SK-N-SH (cell line): ENCODE data around the gene PLCE1. TPM values are rescaled to one million over a fixed set of nuclear protein-coding genes. Genes with fewer than 3 reads are reported as not detected.

Experiments used
- CTCF ChIA-PET: fragments of 300-600, 350-600 bp; formaldehyde crosslinking; extraction: SDS; loops from one replicate; lab custom pipeline; 2021; lab: Yijun Ruan, JAX
- POLR2A ChIA-PET: fragments of 350-600 bp; sonication (Branson Sonifier 250); formaldehyde crosslinking; extraction: SDS; loops from one replicate; lab custom pipeline; 2020; ENCODE audit warnings: antibody characterized with exemption, inconsistent platforms; lab: Yijun Ruan, JAX
- DNase-seq: peaks from one replicate; pipeline ENCODE4 v3.0.0; 2012
- H2AFZ ChIP-seq: fragments of 200-600 bp; sonication (generic); 2 replicates; pipeline ENCODE4 v1.8.1; 2016; ENCODE audit warnings: antibody characterized with exemption, mild to moderate bottlenecking, low read depth
- H3F3A ChIP-seq: fragments of 200-600 bp; sonication (generic); replicated peaks from 2 replicates; pipeline ENCODE3; 2016; ENCODE audit warnings: antibody characterized with exemption, mild to moderate bottlenecking; ENCODE audit not compliant: insufficient read depth
- H3K27ac ChIP-seq, 2 experiments: fragments of 200-500 bp in 1 of 2; fragments of 200-600 bp in 1 of 2; sonication (Bioruptor generic) in 1 of 2; sonication (generic), shearing (Covaris generic) in 1 of 2; 2 replicates each; pipeline versions ENCODE4 v1.5.1 to v1.6.1; 2014 to 2016; ENCODE audit warnings: low read depth in 2 of 2, inconsistent platforms in 1 of 2, low read length in 1 of 2, mild to moderate bottlenecking in 1 of 2, mixed read lengths in 1 of 2
- H3K27me3 ChIP-seq: fragments of 200-600 bp; sonication (generic), shearing (Covaris generic); 2 replicates; pipeline ENCODE4 v1.6.1; 2016; ENCODE audit warnings: mixed run types; ENCODE audit not compliant: insufficient read depth
- H3K36me3 ChIP-seq, 2 experiments: fragments of 200-500 bp in 1 of 2; fragments of 200-600 bp in 1 of 2; sonication (Bioruptor generic) in 1 of 2; sonication (generic) in 1 of 2; replicated peaks in 1 of 2; 2 replicates each; pipeline versions ENCODE3 to v1.5.1; 2014 to 2016; ENCODE audit warnings: low read length in 1 of 2, mild to moderate bottlenecking in 1 of 2; ENCODE audit not compliant: insufficient read depth in 2 of 2, control insufficient read depth in 1 of 2
- H3K4me1 ChIP-seq, 2 experiments: fragments of 200-500 bp in 1 of 2; fragments of 200-600 bp in 1 of 2; sonication (Bioruptor generic) in 1 of 2; sonication (generic), shearing (Covaris generic) in 1 of 2; 2 replicates each; pipeline versions ENCODE4 v1.5.1 to v1.6.1; 2014 to 2016; ENCODE audit warnings: low read depth in 1 of 2, low read length in 1 of 2, mixed run types in 1 of 2; ENCODE audit not compliant: insufficient read depth in 2 of 2, control insufficient read depth in 1 of 2
- H3K4me2 ChIP-seq: fragments of 200-600 bp; sonication (generic), shearing (Covaris generic); 2 replicates; pipeline ENCODE4 v1.6.1; 2017; ENCODE audit warnings: mixed run types
- H3K4me3 ChIP-seq, 2 experiments: fragments of 200-500 bp in 1 of 2; fragments of 200-600 bp in 1 of 2; sonication (Bioruptor generic) in 1 of 2; sonication (generic), shearing (Covaris generic) in 1 of 2; 2 replicates each; pipeline versions ENCODE4 v1.5.1 to v1.8.1; 2014 to 2016; ENCODE audit warnings: low read depth in 2 of 2, inconsistent platforms in 1 of 2, low read length in 1 of 2, mild to moderate bottlenecking in 1 of 2, mixed read lengths in 1 of 2, moderate library complexity in 1 of 2
- H3K79me2 ChIP-seq: fragments of 200-600 bp; sonication (generic); 2 replicates; pipeline ENCODE4 v1.8.1; 2017; ENCODE audit warnings: mild to moderate bottlenecking; ENCODE audit not compliant: insufficient read depth
- H3K9ac ChIP-seq: fragments of 200-600 bp; sonication (generic); 2 replicates; pipeline ENCODE4 v1.6.1; 2017; ENCODE audit warnings: mixed run types
- H3K9me2 ChIP-seq: fragments of 200-600 bp; sonication (generic); 2 replicates; pipeline ENCODE4 v1.6.1; 2017; ENCODE audit warnings: mixed run types
- H3K9me3 ChIP-seq: fragments of 200-600 bp; sonication (generic); 2 replicates; pipeline ENCODE4 v1.6.1; 2017; ENCODE audit warnings: mixed run types, mild to moderate bottlenecking, moderate library complexity
- H4K20me1 ChIP-seq: fragments of 200-600 bp; sonication (generic); 2 replicates; pipeline ENCODE4 v1.6.1; 2017; ENCODE audit warnings: mild to moderate bottlenecking, mixed run types; ENCODE audit not compliant: insufficient read depth
- CHD2 ChIP-seq: fragments of 150-350 bp; IDR thresholded peaks from 2 replicates; pipeline ENCODE4 v1.6.1; 2018; ENCODE audit warnings: low read length; ENCODE audit not compliant: partially characterized antibody
- ELF1 ChIP-seq: IDR thresholded peaks from 2 replicates; pipeline ENCODE4 v1.4.0; 2012
- FOSL2 ChIP-seq: IDR thresholded peaks from 2 replicates; pipeline ENCODE4 v1.4.0; 2012; ENCODE audit warnings: low read depth, mild to moderate bottlenecking, moderate library complexity, borderline replicate concordance
- FOXJ3 ChIP-seq: sonication (generic); formaldehyde crosslinking; IDR thresholded peaks from 2 replicates; pipeline ENCODE4 v1.5.1; 2020; ENCODE audit warnings: mild to moderate bottlenecking, missing genetic modification reagents
- FOXM1 ChIP-seq: IDR thresholded peaks from 2 replicates; pipeline ENCODE4 v1.4.0; 2012; ENCODE audit warnings: low read depth, mild to moderate bottlenecking
- GABPA ChIP-seq: IDR thresholded peaks from 2 replicates; pipeline ENCODE4 v1.4.0; 2012; ENCODE audit warnings: low read depth, mild to moderate bottlenecking
- IRF3 ChIP-seq: fragments of 150-350 bp; IDR thresholded peaks from 2 replicates; pipeline ENCODE4 v1.6.1; 2016; ENCODE audit warnings: mild to moderate bottlenecking, low read depth, low read length
- JUND ChIP-seq: IDR thresholded peaks from 2 replicates; pipeline ENCODE4 v1.4.0; 2012
- MXI1 ChIP-seq: IDR thresholded peaks from 2 replicates; pipeline ENCODE4 v1.6.1; 2012; ENCODE audit warnings: mild to moderate bottlenecking, low read depth, low read length, improper control_type of control experiment
- NFIC ChIP-seq: IDR thresholded peaks from 2 replicates; pipeline ENCODE4 v1.4.0; 2012; ENCODE audit warnings: borderline replicate concordance
- NRF1 ChIP-seq: IDR thresholded peaks from 2 replicates; pipeline ENCODE4 v1.6.1; 2012; ENCODE audit warnings: low read depth, mild to moderate bottlenecking, low read length
- RAD21 ChIP-seq: IDR thresholded peaks from 2 replicates; pipeline ENCODE4 v1.6.1; 2012; ENCODE audit warnings: mild to moderate bottlenecking, low read length
- RCOR1 ChIP-seq: fragments of 150-350 bp; IDR thresholded peaks from 2 replicates; pipeline ENCODE4 v1.6.1; 2017; ENCODE audit warnings: antibody characterized with exemption, low read length
- RFX5 ChIP-seq: IDR thresholded peaks from 2 replicates; pipeline ENCODE4 v1.6.1; 2012; ENCODE audit warnings: mild to moderate bottlenecking, improper control_type of control experiment, low read length
- RXRA ChIP-seq: IDR thresholded peaks from 2 replicates; pipeline ENCODE4 v1.4.0; 2012; ENCODE audit warnings: low read depth, mild to moderate bottlenecking, borderline replicate concordance
- SIN3A ChIP-seq: IDR thresholded peaks from 2 replicates; pipeline ENCODE4 v1.6.1; 2012; ENCODE audit warnings: low read depth, mild to moderate bottlenecking, low read length, moderate library complexity, borderline replicate concordance
- SMC3 ChIP-seq: IDR thresholded peaks from 2 replicates; pipeline ENCODE4 v1.6.1; 2012; ENCODE audit warnings: low read depth, low read length, improper control_type of control experiment
- TAF1 ChIP-seq: IDR thresholded peaks from 2 replicates; pipeline ENCODE4 v1.6.1; 2012; ENCODE audit warnings: low read depth, mild to moderate bottlenecking, low read length, moderate library complexity, borderline replicate concordance
- TEAD4 ChIP-seq: IDR thresholded peaks from 2 replicates; pipeline ENCODE4 v1.4.0; 2012; ENCODE audit warnings: mild to moderate bottlenecking, borderline replicate concordance; ENCODE audit not compliant: insufficient read depth
- USF1 ChIP-seq: IDR thresholded peaks from 2 replicates; pipeline ENCODE4 v1.4.0; 2012; ENCODE audit warnings: low read depth, borderline replicate concordance
- YY1 ChIP-seq: IDR thresholded peaks from 2 replicates; pipeline ENCODE4 v1.4.0; 2012; ENCODE audit warnings: low read depth, mild to moderate bottlenecking
- ZBTB33 ChIP-seq: IDR thresholded peaks from 2 replicates; pipeline ENCODE4 v1.4.0; 2012; ENCODE audit warnings: low read depth, borderline replicate concordance
- WGBS: methylation state at CpG from one replicate; pipeline ENCODE4 v1.1.6; 2017; ENCODE audit warnings: low lambda C conversion rate; 5-methylcytosine and 5-hydroxymethylcytosine counted together
- polyA plus RNA-seq, 3 experiments: library from polyadenylated mRNA; depleted of rRNA; stranded (reverse); fragments of >200 nt; gene quantifications; 2 replicates each; pipeline ENCODE4 v1.2.3, GENCODE V29; 2012

The PLCE1 gene
- polyA plus RNA-seq, 1 of the 3 experiments (the other 2 are of a cell fraction): 1.2 TPM

- Histone ChIP-seq H3K9ac (no peak overlapping the region), H2AFZ (no peak overlapping the region), H3K9me2 (no peaks in the 10 kb centered on the region), H3K4me2 (no peak overlapping the region), H3K79me2 (no peaks in the 10 kb centered on the region), H3K27me3 (no peaks in the 10 kb centered on the region), H3K27ac (no peak overlapping the region), H3F3A (no peaks in the 10 kb centered on the region), H3K4me1 (no peaks in the 10 kb centered on the region), H4K20me1 (no peaks in the 10 kb centered on the region), H3K9me3 (no peaks in the 10 kb centered on the region), H3K4me3 (no peak overlapping the region), H3K36me3 (no peaks in the 10 kb centered on the region)
- ChIA-PET POLR2A (no interaction called here), CTCF (interaction anchor here (1.0 kb wide), 1 partner anchor 100 kb away, joined by 3 read pairs; no protein-coding TSS in a partner anchor)
- TF ChIP-seq USF1 (no peak), SMC3 (no peak), ZBTB33 (no peak), TEAD4 (no peak), NFIC (no peak), RAD21 (no peak), RCOR1 (no peak)
- WGBS: 81% methylated on average over 3 of the region's 3 CpGs
- DNase-seq: no peak
These were observed 23.3 kb downstream of the PLCE1 start for GRCh38 chr10:94016727-94017714.

- no peaks in the 10 kb centered on the region for H3K79me2 ChIP-seq
- no peak overlapping the region for H3K4me3 ChIP-seq
- H3K27ac ChIP-seq: no peak overlapping the region
- no peaks in the 10 kb centered on the region for H3F3A ChIP-seq
- no peaks in the 10 kb centered on the region for H3K27me3 ChIP-seq
- no peaks in the 10 kb centered on the region for H3K9me3 ChIP-seq
- no peaks in the 10 kb centered on the region for H3K9me2 ChIP-seq
- H3K9ac ChIP-seq: no peak overlapping the region
- H3K4me2 ChIP-seq: no peak overlapping the region
- no peaks in the 10 kb centered on the region for H3K36me3 ChIP-seq
- 77% methylated on average over 3 of the region's 3 CpGs for WGBS
- POLR2A ChIA-PET: no interaction called here
- DNase-seq: no peak
- H4K20me1 ChIP-seq: no peaks in the 10 kb centered on the region
- TF ChIP-seq GABPA (no peak), SMC3 (no peak), FOSL2 (no peak), MXI1 (no peak), TEAD4 (no peak), SIN3A (no peak), NFIC (no peak), YY1 (no peak), FOXJ3 (CRISPR knock-in tag) (no peak), ELF1 (no peak), TAF1 (no peak), CHD2 (no peak), RAD21 (no peak), RFX5 (no peak), JUND (no peak), RCOR1 (no peak), RXRA (no peak), IRF3 (no peak), FOXM1 (no peak), NRF1 (no peak)
- H3K4me1 ChIP-seq: no peaks in the 10 kb centered on the region
- H2AFZ ChIP-seq: no peak overlapping the region
- CTCF ChIA-PET: no interaction called here
These were observed 24.4 kb downstream of the PLCE1 start for GRCh38 chr10:94018107-94018506.
